Heart left ventricle (tissue), 16 donors: Measurements from ENCODE around the gene COX7B. TPM values are rescaled to one million over a fixed set of nuclear protein-coding genes. Genes with fewer than 3 reads are reported as not detected.
"Not testable (repeated sequence)": the region's sequence is repeated elsewhere in the genome, so short reads cannot be mapped to it uniquely, and the experiment has no call there.

Experiments
- ATAC-seq, 4 donors: fragments of 200-7000 bp; cut with Tn5 transposase; one replicate each; pipeline ENCODE4 v1.9.1; 2020 to 2022; ENCODE audit warnings: moderate library complexity in 4 of 4, mild to moderate bottlenecking in 3 of 4, moderate number of reproducible peaks in 1 of 4
- DNase-seq, 5 donors: peaks; one replicate each; pipeline ENCODE4 v3.0.0-alpha.2; 2020
- H3K27ac ChIP-seq, 12 donors: fragments of 200-600 bp; sonication (generic) in 4 of 12; one replicate each; pipeline versions ENCODE4 v1.5.0 to v1.8.0; 2016 to 2022; ENCODE audit warnings: mild to moderate bottlenecking in 2 of 12
- H3K27me3 ChIP-seq, 9 donors: fragments of 200-600 bp; sonication (generic) in 2 of 9; one replicate each; pipeline versions ENCODE4 v1.5.1 to v1.8.0; 2016 to 2022; ENCODE audit warnings: mild to moderate bottlenecking in 3 of 9
- H3K36me3 ChIP-seq, 9 donors: fragments of 200-600 bp; sonication (generic) in 2 of 9; one replicate each; pipeline versions ENCODE4 v1.5.0 to v1.8.0; 2018 to 2022; ENCODE audit warnings: mild to moderate bottlenecking in 2 of 9
- H3K4me1 ChIP-seq, 12 donors: fragments of 200-600 bp; sonication (generic) in 4 of 12; one replicate each; pipeline versions ENCODE4 v1.5.0 to v1.8.0; 2016 to 2022; ENCODE audit warnings: mild to moderate bottlenecking in 3 of 12
- H3K4me3 ChIP-seq, 12 donors: fragments of 200-600 bp; sonication (generic) in 4 of 12; one replicate each; pipeline versions ENCODE4 v1.5.0 to v1.8.0; 2017 to 2022; ENCODE audit warnings: mild to moderate bottlenecking in 9 of 12, moderate library complexity in 4 of 12
- H3K9me3 ChIP-seq, 12 donors: fragments of 200-600 bp; sonication (generic) in 4 of 12; one replicate each; pipeline versions ENCODE4 v1.5.0 to v1.8.0; 2016 to 2022; ENCODE audit warnings: mild to moderate bottlenecking in 1 of 12
- CTCF ChIP-seq, 12 donors: fragments of 200-600 bp; sonication (generic) in 4 of 12; IDR thresholded peaks; one replicate each; pipeline versions ENCODE4 v1.5.0 to v1.8.0; 2018 to 2022; ENCODE audit warnings: antibody characterized with exemption in 12 of 12, mild to moderate bottlenecking in 5 of 12
- POLR2A ChIP-seq, 2 donors: fragments of 450-650 bp; IDR thresholded peaks; one replicate each; pipeline ENCODE4 v1.6.1; 2017; ENCODE audit warnings: antibody characterized with exemption in 2 of 2, mild to moderate bottlenecking in 2 of 2, moderate library complexity in 2 of 2
- WGBS, 4 donors: extraction: QIAGEN DNeasy Blood & Tissue Kit in 2 of 4; methylation state at CpG; one replicate each; pipeline versions ENCODE4 v1.1.5 to v1.1.7; 2013 to 2018; 5-methylcytosine and 5-hydroxymethylcytosine counted together
- intact Hi-C, 10 donors: fragments of 100-400 bp; cut with DNase I; formaldehyde crosslinking; loops; one replicate each; pipeline versions ENCODE4 v1.11.1 to v1.14.2; 2022
- polyA plus RNA-seq, 2 donors: library from polyadenylated mRNA; stranded (reverse); fragments of 200-250 nt; gene quantifications; one replicate each; pipeline ENCODE4 v1.2.3, GENCODE V29; 2013
- total RNA-seq, 9 donors: library from RNA; depleted of rRNA in 2 of 9; stranded (reverse); fragments of >200 nt in 2 of 9; fragmentation: NEBNext Ultra II Directional in 3 of 9; extraction: Animal tissue kit (Norgen Biotek cat#: 25700) in 3 of 9; gene quantifications; one replicate each; pipeline versions ENCODE4 v1.1.0 to v1.2.4, GENCODE V29; 2016 to 2023
- donor health status: ischemic (EF 13 %, LVEDD 7.1; RV severe dilation, severe dysfunction).
- donor health status: healthy with polysubstance abuse.
- donor health status: DM: no; HTN: yes; CAD: no.
- donor health status: DM: no; HTN: no; CAD: no.
- donor health status: ischemic (EF 25% LVEDD 6.9; RV normal size, moderate dysfunction).
- donor health status: ischemic (EF 25% LVEDD 5.7; RV mildly dilated, moderate dysfunction).
- donor health status: healthy.
- donor health status: DM: yes; HTN: yes; CAD: no.
- donor health status: ischemic (EF 35%, LVEDD 5.7; RV mildly dilated, moderate dysfunction).
- donor health status: nonischemic (EF 11% LVEDD 7.7; RV severe dilation, severe dysfunction).
- donor health status: DM: yes; HTN: yes; CAD: no.
- donor health status: PGD.
- donor health status: ischemic (EF 29% LVEDD 5.4; RV normal size, mild dysfunction).
- donor health status: nonischemic (EF 23%, LVEDD 6.1; RV moderate dilation, normal function).

COX7B gene
- total and polyA plus RNA-seq, 11 donors: 815 to 8,827 (median 1,386) TPM

- H3K4me1 ChIP-seq: peaks cover 0 to 13% (median 0%) of the 10 kb centered on the region in 12 donors
- TF ChIP-seq CTCF (IDR thresholded peaks at IDR 0.05): no peak
- TF ChIP-seq POLR2A (IDR thresholded peaks at IDR 0.05): no peak
- 45 to 54% (median 47%) methylated on average over 3 of the region's 3 CpGs for WGBS, 4 donors
- no peak overlapping the region for H3K27ac ChIP-seq
- intact Hi-C loops: loop anchor here in 4 of 10 donors (10.0 kb wide), 3 partner anchors 106 to 196 kb away; partner anchors contain the start of gene PGK1 (in 1 of the 4)
- no peak overlapping the region for H3K4me3 ChIP-seq
- peaks cover 0 to 6% (median 0%) of the 10 kb centered on the region in 9 donors for H3K27me3 ChIP-seq
- DNase-seq: no peak
- peaks cover 0 to 5% (median 0%) of the 10 kb centered on the region in 12 donors for H3K9me3 ChIP-seq
- no peaks in the 10 kb centered on the region for H3K36me3 ChIP-seq
- ATAC-seq: peak in 2 of 4 donors; percentile 52 to 63
Observed at GRCh38 chrX:77918568-77918967, 19.3 kb downstream of the COX7B start.

GRCh38 chrX:77919370-77919769 is 20.1 kb downstream of the COX7B start:
- H3K4me1 ChIP-seq: peaks cover 0 to 13% (median 0%) of the 10 kb centered on the region in 12 donors
- not testable (repeated sequence) for H3K9me3 ChIP-seq, H3K36me3 ChIP-seq, H3K27ac ChIP-seq, DNase-seq, ATAC-seq, H3K27me3 ChIP-seq, H3K4me3 ChIP-seq
- WGBS, 4 donors: 62 to 86% (median 74%) methylated on average over 6 of the region's 6 CpGs
- intact Hi-C loops: loop anchor here in 4 of 10 donors (10.0 kb wide), 3 partner anchors 105 to 195 kb away; partner anchors contain the start of gene PGK1 (in 1 of the 4)

GRCh38 chrX:77922787-77923186 is 23.5 kb downstream of the COX7B start:
- intact Hi-C loops: no loop called here
- no peak for TF ChIP-seq POLR2A (IDR thresholded peaks at IDR 0.05)
- no peak for TF ChIP-seq CTCF (IDR thresholded peaks at IDR 0.05)
- H3K4me1 ChIP-seq: peaks cover 0 to 8% (median 0%) of the 10 kb centered on the region in 12 donors
- H3K27ac ChIP-seq: no peak overlapping the region
- peaks cover 0 to 5% (median 0%) of the 10 kb centered on the region in 12 donors for H3K9me3 ChIP-seq
- no peaks in the 10 kb centered on the region for H3K27me3 ChIP-seq
- no peak for DNase-seq
- no peaks in the 10 kb centered on the region for H3K36me3 ChIP-seq
- no peak for ATAC-seq
- no peak overlapping the region for H3K4me3 ChIP-seq

- Histone ChIP-seq H3K27me3 (no peaks in the 10 kb centered on the region), H3K27ac (no peak overlapping the region), H3K4me3 (no peak overlapping the region), H3K9me3 (peaks cover 0 to 5% (median 0%) of the 10 kb centered on the region in 12 donors), H3K36me3 (no peaks in the 10 kb centered on the region), H3K4me1 (no peaks in the 10 kb centered on the region)
- ATAC-seq (no peak), DNase-seq (no peak)
- intact Hi-C loops: no loop called here
- 80 to 95% (median 88%) methylated on average over 8 of the region's 8 CpGs for WGBS, 4 donors
- TF ChIP-seq CTCF (IDR thresholded peaks at IDR 0.05) (no peak), POLR2A (IDR thresholded peaks at IDR 0.05) (no peak)
Observed at GRCh38 chrX:77924320-77924859, 25.1 kb downstream of the COX7B start.

GRCh38 chrX:77925764-77926163 is 26.5 kb downstream of the COX7B start:
- H3K4me3 ChIP-seq: no peak overlapping the region
- no peak overlapping the region for H3K27ac ChIP-seq
- 41 to 62% (median 57%) methylated on average over 3 of the region's 3 CpGs for WGBS, 4 donors
- H3K36me3 ChIP-seq: no peaks in the 10 kb centered on the region
- intact Hi-C loops: no loop called here
- DNase-seq: no peak
- TF ChIP-seq CTCF (IDR thresholded peaks at IDR 0.05) (no peak), POLR2A (IDR thresholded peaks at IDR 0.05) (no peak)
- peaks cover 0 to under 1% (median 0%) of the 10 kb centered on the region in 12 donors for H3K9me3 ChIP-seq
- H3K4me1 ChIP-seq: no peaks in the 10 kb centered on the region
- ATAC-seq: no peak
- H3K27me3 ChIP-seq: no peaks in the 10 kb centered on the region
